ENCODE data around the gene CXorf65.

- TF ChIP-seq POLR2A (IDR thresholded peaks at IDR 0.05; ENCODE audit: low read depth, low read length) = no peak
- no peak for TF ChIP-seq POLR2AphosphoS5 (IDR thresholded peaks at IDR 0.05; ENCODE audit: low read depth, low read length)
- TF ChIP-seq TAF1 (IDR thresholded peaks at IDR 0.05; ENCODE audit: borderline replicate concordance, low read depth, low read length) = no peak
These were observed 39.5 kb downstream of the CXorf65 start for GRCh38 chrX:71067089-71067488.
